Activated CD8-positive, alpha-beta memory T cell treated with anti-CD3 and anti-CD28 coated beads, Interleukin-2, amount 50 U/mL, for 24 hours (primary cell): ENCODE measurements around the gene GABRB3.

ENCODE experiments used
- DNase-seq: peaks from one replicate; pipeline ENCODE4 v3.0.0-alpha.2; 2020; ENCODE audit errors: extremely low read depth

Gene GABRB3

GRCh38 chr15:26630857-26631256 is 142.0 kb downstream of the GABRB3 start:
- no peak for DNase-seq

GRCh38 chr15:26628879-26629529 is 143.9 kb downstream of the GABRB3 start:
- DNase-seq, result no peak

GRCh38 chr15:26628071-26628470 is 144.8 kb downstream of the GABRB3 start:
- DNase-seq, result no peak

GRCh38 chr15:26624128-26624527 is 148.7 kb downstream of the GABRB3 start:
- no peak for DNase-seq

- DNase-seq, result no peak
These were observed 149.8 kb downstream of the GABRB3 start for GRCh38 chr15:26623071-26623470.

- no peak for DNase-seq
These were observed 151.1 kb downstream of the GABRB3 start for GRCh38 chr15:26621816-26622215.

GRCh38 chr15:26620528-26621458 is 152.1 kb downstream of the GABRB3 start:
- DNase-seq, result no peak

GRCh38 chr15:26615927-26616302 is 157.0 kb downstream of the GABRB3 start:
- no peak for DNase-seq

- DNase-seq, result no peak
These were observed 157.5 kb downstream of the GABRB3 start for GRCh38 chr15:26615188-26615926.

- DNase-seq, result no peak
These were observed 158.1 kb downstream of the GABRB3 start for GRCh38 chr15:26614734-26615133.

- DNase-seq, result no peak
These were observed 174.2 kb downstream of the GABRB3 start for GRCh38 chr15:26598704-26599103.

GRCh38 chr15:26595611-26596010 is 177.3 kb downstream of the GABRB3 start:
- DNase-seq, result no peak

GRCh38 chr15:26590676-26591075 is 182.2 kb downstream of the GABRB3 start:
- DNase-seq, result no peak

- no peak for DNase-seq
These were observed 190.0 kb downstream of the GABRB3 start for GRCh38 chr15:26582840-26583239.

GRCh38 chr15:26580943-26581342 is 191.9 kb downstream of the GABRB3 start:
- DNase-seq, result no peak

- no peak for DNase-seq
These were observed 200.1 kb downstream of the GABRB3 start for GRCh38 chr15:26572602-26573350.

GRCh38 chr15:26571346-26571745 is 201.5 kb downstream of the GABRB3 start:
- no peak for DNase-seq

- no peak for DNase-seq
These were observed 207.3 kb downstream of the GABRB3 start for GRCh38 chr15:26565542-26565941.

GRCh38 chr15:26564361-26564760 is 208.5 kb downstream of the GABRB3 start:
- no peak for DNase-seq

- no peak for DNase-seq
These were observed 210.5 kb downstream of the GABRB3 start for GRCh38 chr15:26562336-26562735.

GRCh38 chr15:26561896-26562295 is 211.0 kb downstream of the GABRB3 start:
- no peak for DNase-seq

GRCh38 chr15:26561130-26561529 is 211.7 kb downstream of the GABRB3 start:
- no peak for DNase-seq
